ENCODE data around the gene HOXA11. TPM values are rescaled to one million over a fixed set of nuclear protein-coding genes. Genes with fewer than 3 reads are reported as not detected.
A peak's percentile ranks its signal among the peaks of the same experiment; 100 is the strongest.

HOXA11 gene
- total RNA-seq, 4 donors from 2014 or later: 0.27 to 1.4 (median 1.0) TPM; not detected in 1

GRCh38 chr7:27143023-27143949 lies 41.7 kb downstream of the HOXA11 start, which contains the start of gene HOXA5:
TSS of gene HOXA5 (minus strand) at chr7:27143681. CDS start at chr7:27143607, 74 bp downstream.
- intact Hi-C loops (cut with DNase I; ENCODE audit: low total_unique reads): loop anchor here (5.0 kb wide), 1 partner anchor 291 kb away; no protein-coding TSS in a partner anchor
- peak in 1 of 3 donors; percentile 30 for TF ChIP-seq CTCF (IDR thresholded peaks at IDR 0.05)
- no peak for TF ChIP-seq POLR2A (IDR thresholded peaks at IDR 0.05)
- peak in 1 of 2 donors; percentile 87 for DNase-seq (ENCODE audit: low spot score in 2 of 2)
- WGBS, 2 donors: 48 to 55% methylated on average over 79 to 83 of the region's 86 CpGs
- H3K4me3 ChIP-seq (ENCODE audit: low read depth, poor library complexity, severe bottlenecking): peak within 1 kb of the TSS; percentile 29

DNA sequence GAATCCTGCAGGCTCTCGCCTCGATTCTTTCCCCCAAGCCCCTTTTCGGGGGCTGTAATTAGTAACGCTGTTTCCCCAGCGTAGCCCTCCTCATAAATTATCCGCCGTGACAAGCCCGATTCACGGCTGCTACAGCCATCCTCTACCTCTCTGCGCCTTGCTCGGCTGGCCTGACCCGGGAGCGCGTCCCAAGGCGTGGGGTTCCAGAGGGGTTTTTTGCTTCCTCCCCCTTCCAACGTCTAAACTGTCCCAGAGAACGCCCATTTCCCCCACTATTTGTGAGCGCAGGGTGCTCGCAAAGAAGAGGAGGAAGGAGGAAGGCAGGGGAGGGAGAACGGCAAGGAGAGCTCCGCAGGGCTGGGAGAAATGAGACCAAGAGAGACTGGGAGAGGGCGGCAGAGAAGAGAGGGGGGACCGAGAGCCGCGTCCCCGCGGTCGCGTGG lies 42.4 kb downstream of the HOXA11 start:
- TF ChIP-seq POLR2A (IDR thresholded peaks at IDR 0.05): no peak
- no peak for TF ChIP-seq CTCF (IDR thresholded peaks at IDR 0.05)
- DNase-seq (ENCODE audit: low spot score in 2 of 2): no peak
- intact Hi-C loops (cut with DNase I; ENCODE audit: low total_unique reads): loop anchor here (5.0 kb wide), 1 partner anchor 290 kb away; no protein-coding TSS in a partner anchor
- H3K4me3 ChIP-seq (ENCODE audit: low read depth, poor library complexity, severe bottlenecking): peak overlapping the region; percentile 29
- 41 to 62% methylated on average over 29 of the region's 29 CpGs for WGBS, 2 donors

GRCh38 chr7:27141923-27142579 lies 43.0 kb downstream of the HOXA11 start:
- peak in 1 of 2 donors; percentile 80 for DNase-seq (ENCODE audit: low spot score in 2 of 2)
- 74 to 76% methylated on average over 30 of the region's 30 CpGs for WGBS, 2 donors

DNA sequence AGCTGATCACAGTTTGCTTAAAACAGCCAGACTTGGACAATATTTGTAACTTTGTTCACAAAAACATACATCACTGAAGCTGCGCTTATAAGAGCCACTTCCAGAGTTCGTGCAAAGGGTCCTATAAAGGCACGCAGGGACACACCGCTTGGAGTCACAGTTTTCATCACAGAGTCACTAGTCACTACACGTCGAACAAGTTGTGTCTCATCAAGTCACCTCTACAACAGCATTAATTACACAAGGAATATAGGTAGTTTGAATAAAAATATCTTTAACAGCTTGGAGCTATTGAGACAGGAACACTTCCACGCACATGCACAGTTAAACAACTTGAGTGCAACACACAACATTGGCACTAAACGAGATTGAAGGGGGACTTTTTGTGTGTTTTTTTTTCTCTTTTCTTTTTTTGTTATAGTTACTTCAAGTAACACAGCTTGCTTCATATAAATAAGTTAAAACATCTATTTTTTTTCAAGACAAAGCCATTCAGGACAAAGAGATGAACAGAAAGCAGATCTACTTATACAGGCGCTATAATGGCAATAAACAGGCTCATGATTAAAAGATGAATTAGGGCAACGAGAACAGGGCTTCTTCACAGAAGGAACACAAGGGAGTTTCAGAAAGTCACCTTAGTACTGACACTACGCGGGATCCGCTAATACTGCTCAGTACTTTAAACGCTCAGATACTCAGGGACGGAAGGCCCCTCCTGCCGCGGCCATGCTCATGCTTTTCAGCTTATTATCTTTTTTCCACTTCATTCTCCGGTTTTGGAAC lies 43.7 kb downstream of the HOXA11 start:
- no peak overlapping the region for H3K4me3 ChIP-seq (ENCODE audit: low read depth, poor library complexity, severe bottlenecking)
- 82 to 89% methylated on average over 18 of the region's 18 CpGs for WGBS, 2 donors
- peak in 1 of 2 donors; percentile 28 for DNase-seq (ENCODE audit: low spot score in 2 of 2)
- intact Hi-C loops (cut with DNase I; ENCODE audit: low total_unique reads): loop anchor here (5.0 kb wide), 1 partner anchor 289 kb away; no protein-coding TSS in a partner anchor
- TF ChIP-seq POLR2A (IDR thresholded peaks at IDR 0.05) (no peak), CTCF (IDR thresholded peaks at IDR 0.05) (no peak)

More at GRCh38 chr7:27141923-27142579, 43.0 kb downstream of the HOXA11 start:
- peak overlapping the region; percentile 29 for H3K4me3 ChIP-seq (ENCODE audit: low read depth, poor library complexity, severe bottlenecking)
- intact Hi-C loops (cut with DNase I; ENCODE audit: low total_unique reads): loop anchor here (5.0 kb wide), 1 partner anchor 290 kb away; no protein-coding TSS in a partner anchor
- TF ChIP-seq CTCF (IDR thresholded peaks at IDR 0.05) (no peak), POLR2A (IDR thresholded peaks at IDR 0.05) (no peak)
